GM21515 (cell line): ENCODE data around the gene NOTO.
A peak's percentile ranks its signal among the peaks of the same experiment; 100 is the strongest.
"Not testable (repeated sequence)": the region's sequence is repeated elsewhere in the genome, so short reads cannot be mapped to it uniquely, and the experiment has no call there.

ENCODE experiments used
- ATAC-seq: cut with Tn5 transposase; IDR thresholded peaks from one replicate; pipeline ENCODE4 v1.9.1; 2021; ENCODE audit not compliant: unreplicated experiment

Gene NOTO, protein sequence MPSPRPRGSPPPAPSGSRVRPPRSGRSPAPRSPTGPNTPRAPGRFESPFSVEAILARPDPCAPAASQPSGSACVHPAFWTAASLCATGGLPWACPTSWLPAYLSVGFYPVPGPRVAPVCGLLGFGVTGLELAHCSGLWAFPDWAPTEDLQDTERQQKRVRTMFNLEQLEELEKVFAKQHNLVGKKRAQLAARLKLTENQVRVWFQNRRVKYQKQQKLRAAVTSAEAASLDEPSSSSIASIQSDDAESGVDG

DNA sequence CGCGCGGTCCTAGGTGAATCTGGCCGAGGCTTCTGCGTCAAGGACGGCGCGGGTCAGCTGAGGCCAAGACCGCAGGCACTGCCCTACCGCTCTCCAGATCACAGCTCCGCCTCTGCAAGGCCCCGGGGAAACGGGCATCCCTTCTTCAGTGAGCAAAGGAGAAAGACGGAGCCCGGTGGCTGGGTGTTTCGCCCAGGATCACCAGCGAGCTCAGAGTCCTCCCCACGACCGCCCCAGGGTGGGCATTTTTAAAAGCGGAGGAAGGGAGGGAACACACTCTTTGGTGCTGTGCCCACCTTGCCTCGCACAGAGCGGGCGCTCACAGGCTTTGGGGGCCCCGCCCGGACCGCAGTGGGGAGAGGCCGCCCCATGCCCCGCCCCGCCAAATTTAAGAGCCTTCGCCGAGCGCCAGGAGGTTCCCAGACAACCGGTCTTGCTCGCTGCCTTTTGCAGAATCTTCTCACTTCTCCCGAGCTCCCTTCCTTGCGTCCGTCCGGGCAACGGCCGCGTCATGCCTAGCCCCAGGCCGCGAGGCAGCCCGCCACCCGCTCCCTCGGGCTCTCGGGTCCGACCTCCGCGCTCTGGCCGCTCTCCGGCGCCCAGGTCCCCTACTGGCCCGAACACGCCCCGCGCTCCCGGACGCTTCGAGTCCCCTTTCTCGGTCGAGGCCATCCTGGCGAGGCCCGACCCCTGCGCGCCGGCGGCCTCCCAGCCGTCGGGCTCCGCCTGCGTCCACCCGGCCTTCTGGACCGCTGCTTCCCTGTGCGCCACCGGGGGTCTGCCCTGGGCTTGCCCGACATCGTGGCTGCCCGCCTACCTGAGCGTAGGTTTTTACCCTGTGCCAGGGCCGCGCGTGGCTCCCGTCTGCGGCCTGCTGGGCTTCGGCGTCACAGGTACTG is at the start of gene NOTO:
Gene NOTO (plus strand): TSS at position 419 of the 899 bp plus-strand sequence. CDS start 93 bp downstream, at position 512.
- no peak for ATAC-seq

DNA sequence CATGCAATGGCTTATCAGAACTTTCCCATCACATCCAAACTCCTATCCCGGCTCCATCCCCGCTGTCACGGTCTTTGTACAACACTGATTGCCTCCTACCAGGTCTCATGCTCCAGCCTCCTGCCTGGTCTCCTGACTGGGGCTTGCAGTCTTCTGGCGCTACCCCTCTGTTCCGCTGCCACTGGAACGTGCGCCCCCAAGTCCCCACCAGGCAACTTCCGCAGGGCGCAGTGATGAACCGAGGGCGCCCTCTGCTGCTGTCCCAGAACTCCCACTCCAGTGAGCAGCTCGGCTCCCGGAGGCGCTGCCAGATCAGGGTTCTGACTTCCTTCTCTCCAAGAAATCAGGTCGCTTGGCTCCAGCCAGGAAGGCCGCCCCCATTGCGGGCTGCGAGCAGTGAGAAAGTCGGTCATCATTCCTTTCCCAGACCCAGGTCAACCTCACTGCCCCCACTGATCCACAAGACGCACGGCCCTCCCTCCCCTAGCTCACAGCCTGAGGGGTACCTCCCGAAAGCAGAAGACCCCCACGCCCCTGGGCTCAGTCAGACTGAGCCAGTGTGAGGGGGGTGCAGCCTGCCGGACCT is 45.7 kb upstream of the NOTO start:
- no peak for ATAC-seq

DNA sequence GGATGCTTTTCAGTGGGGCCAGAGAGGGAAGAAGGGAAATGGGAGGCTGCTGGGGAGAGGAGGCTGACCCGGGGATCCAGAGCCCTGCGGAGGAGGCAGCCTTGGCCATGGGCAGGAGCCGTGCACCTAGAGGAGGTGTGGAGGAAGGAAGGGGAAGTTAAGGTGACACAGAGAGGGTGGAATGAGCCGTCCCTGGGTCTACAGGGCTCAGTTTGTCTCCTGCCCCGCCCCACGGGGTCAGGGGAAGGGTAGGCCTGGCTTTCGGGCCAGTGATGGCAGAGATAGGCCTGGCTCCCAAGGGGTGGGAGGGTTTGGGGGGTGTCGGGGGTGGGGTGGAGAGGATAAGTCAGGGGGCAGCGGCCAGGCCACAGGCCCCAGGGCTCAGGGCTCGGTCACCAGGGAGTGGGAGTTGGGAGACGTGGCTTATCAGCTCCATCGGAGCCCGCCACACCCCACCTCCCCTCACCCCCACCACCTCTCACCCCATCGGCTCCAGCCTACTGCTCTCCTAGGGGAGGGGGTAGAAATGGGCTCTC is 39.5 kb upstream of the NOTO start:
- ATAC-seq = no peak

DNA sequence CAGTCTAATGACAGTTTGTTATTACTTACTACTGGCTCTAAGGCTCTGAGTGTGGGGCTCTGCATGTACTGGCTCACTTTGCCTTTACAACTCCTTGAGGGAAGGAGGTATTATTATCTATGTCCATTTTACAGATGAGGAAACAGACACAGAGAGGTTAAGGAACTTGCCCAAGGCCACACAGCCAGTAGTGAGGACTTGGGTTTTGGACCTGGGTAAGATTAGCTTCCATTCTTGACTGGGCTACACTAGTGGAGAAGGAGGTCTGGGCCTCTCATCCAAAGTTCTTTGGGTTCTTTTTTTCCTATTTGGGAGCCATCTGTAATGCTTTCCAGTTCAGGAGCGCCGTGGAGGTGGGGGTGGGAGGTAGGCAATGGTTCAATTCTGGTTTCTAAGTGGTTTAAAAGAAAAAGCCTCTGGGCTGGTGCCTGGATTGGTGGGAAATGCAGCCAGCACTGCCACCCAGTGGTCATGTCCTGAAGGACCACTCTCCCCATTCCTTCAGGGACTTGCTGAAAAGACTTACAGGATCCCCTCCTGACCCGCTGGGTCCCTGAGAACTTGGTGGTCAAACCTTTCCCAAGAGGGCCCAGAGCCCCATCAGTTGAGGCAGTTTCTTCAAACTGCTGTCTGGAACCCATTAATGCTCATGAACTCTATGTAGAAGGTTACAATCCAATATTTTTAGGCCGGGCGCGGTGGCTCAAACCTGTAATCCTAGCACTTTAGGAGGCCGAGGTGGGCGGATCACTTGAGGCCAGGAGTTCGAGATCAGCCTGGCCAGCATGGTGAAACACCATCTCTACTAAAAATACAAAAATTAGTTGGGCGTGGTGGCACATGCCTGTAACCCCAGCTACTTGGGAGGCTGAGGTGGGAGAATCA is 38.6 kb upstream of the NOTO start:
- ATAC-seq = peak; percentile 61

DNA sequence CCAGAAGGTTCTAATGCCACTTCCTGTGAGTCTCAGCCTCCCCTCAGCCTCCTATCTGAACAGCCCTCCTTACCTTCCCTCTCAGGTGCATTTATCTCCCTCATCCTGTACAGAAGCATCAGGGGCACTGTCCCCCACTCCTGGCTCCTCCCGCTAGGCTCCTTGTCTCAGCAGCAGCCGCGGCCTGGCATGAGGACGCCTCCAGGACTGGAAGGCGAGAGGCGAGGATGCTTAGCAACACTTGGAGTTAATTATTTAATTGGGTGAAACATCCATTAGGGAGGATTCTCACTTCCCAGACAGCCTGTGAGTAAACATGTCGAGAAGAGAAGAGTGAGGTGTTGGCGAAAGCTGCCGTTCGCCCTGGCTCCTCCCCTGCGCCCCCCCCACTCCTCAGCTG is 36.4 kb upstream of the NOTO start:
- ATAC-seq = not testable (repeated sequence)

DNA sequence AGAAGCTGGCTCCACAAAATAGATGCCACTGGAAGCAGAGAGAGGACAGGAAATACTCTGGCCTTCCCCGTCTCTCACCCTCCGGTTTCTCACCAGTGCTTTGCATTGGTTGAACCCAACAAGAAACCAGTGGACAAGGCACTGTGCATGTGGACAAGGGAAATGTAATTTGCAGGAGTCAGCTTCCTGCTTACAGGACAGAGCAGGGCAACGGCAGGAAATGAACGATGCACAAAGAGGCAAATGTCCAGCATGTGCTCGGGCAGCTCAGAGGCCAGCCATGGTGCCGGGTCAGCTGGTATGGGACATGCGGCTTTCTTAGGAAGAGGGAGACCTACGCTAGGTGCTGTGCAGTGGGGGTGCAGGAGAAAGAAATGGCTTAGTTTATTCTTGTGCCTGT is 35.6 kb upstream of the NOTO start:
- not testable (repeated sequence) for ATAC-seq

DNA sequence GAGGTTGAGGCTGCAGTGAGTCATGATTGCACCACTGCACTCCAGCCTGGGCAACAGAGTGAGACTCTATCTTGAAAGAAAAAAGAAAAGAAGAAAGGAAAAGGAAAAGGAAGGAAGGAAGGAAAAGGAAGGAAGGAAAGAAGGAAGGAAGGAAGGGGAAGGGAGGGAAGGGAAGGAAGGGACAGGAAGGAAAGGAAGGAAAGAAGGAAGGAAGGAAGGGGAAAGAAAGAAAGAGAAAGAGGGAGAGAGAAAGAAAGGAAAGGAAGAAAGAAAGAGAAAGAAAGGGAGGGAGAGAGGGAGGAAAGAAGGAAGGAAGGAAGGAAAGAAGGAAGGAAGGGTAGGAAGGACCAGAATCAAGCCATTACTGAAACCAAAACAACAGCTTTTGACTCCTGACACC is 34.0 kb upstream of the NOTO start:
- ATAC-seq = not testable (repeated sequence)

DNA sequence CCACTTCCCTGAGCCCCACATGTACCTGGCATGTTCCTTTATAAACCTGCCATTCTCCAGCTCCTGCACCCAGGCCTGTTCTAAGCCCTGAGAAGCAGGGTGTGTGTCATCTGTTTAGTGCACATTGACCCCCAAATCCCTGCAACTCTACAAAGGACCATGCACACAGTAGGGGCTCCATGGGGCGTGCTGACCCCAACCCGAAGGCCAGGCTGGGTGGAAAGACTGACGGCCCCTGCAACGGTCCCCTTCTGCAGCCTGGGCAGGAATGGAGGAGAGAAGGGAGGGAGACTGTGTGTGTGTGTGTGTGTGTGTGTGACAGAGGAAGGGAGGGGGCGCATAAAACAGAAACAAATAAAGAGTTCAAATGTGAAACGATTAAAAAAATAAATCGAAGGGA is 32.0 kb upstream of the NOTO start:
- not testable (repeated sequence) for ATAC-seq

DNA sequence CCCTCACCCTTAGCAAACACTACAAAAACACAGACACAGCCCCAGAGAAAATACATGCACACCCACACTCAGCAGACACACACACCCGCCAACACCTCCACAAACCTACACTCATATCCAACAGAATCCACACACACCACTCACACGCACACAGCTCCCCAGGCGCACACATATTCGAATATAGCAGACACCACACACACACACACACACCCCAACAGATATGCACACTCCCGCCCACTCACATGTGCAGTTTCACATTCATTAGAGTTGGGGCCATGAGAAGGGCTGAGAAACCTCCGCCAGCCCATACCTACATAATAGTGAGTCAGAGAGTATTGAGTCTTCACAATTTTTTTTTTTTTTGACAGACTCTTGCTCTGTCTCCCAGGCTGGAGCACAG is 29.4 kb upstream of the NOTO start:
- ATAC-seq = peak; percentile 43

DNA sequence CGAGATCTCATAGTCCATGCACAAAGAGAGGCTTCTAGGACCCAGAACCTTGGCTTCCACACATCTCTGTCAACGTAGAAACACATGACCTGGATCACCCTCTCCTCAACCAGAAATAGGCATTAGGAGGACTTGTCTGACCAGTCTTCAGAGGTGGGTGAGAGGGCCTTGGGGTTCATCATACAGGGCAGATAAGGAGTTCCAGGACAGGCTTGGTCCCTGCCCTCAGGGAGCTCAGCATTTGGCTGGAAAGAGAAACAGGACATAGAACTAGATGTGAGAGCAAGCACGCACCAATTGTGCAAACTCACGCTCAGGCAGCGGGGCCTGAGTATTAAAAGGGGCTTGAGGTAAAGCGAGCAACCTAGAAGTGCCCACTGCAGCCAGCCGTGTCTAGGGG is 28.6 kb upstream of the NOTO start:
- no peak for ATAC-seq

DNA sequence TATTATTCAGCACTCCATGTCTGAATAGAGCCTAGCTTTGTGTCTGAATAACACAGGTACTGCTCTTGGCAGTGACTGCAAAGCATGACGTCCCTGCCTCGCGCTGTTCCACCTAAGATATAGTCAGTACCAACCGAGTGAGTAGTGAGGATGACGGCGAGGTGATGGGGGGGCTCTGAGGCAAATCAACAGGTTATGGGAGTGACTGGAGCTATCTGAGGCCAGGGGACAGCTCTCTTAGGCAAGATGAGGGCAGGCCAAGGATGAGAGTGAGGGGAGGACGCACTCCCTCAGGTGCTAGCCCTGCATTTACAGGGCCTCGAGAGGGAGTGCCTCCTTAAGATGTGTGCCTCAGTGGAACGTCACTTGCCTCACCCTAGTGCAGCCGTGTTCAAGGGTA is 28.1 kb upstream of the NOTO start:
- no peak for ATAC-seq

DNA sequence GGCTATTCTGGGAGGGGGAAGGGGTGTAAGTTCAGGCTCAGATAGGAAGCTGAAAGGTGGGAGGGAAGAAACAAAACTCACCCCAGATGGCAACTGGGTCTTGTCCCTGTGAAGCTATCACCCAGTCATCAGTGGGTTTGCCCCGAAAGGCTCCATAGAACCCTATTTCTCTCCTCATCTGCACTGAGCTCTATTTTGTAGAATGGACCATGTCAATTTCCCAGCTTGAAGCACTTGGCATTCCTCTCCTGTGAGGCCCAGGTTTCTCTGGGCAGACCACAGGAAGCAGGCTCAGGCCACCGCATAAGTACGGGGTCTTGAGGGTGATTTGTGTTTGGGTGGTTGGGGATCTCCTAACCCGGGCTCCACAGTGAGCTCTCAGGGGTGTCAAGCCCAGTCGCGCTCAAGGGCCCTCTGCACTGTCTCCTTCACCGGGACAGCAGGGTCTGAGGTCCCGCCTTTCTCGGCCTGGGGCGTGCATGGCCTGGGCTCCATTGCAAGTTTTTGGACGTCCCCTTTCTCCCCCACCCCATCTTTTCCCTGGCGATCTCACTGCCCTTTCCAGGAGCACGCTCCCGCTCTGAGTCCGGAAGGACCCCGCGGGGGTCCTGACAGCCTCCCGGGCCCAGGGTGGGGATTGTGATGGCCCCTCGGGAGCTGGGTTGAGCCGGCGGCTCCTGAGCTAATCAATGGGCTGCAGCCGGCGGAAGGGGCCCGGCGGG is 27.3 kb upstream of the NOTO start:
- no peak for ATAC-seq

DNA sequence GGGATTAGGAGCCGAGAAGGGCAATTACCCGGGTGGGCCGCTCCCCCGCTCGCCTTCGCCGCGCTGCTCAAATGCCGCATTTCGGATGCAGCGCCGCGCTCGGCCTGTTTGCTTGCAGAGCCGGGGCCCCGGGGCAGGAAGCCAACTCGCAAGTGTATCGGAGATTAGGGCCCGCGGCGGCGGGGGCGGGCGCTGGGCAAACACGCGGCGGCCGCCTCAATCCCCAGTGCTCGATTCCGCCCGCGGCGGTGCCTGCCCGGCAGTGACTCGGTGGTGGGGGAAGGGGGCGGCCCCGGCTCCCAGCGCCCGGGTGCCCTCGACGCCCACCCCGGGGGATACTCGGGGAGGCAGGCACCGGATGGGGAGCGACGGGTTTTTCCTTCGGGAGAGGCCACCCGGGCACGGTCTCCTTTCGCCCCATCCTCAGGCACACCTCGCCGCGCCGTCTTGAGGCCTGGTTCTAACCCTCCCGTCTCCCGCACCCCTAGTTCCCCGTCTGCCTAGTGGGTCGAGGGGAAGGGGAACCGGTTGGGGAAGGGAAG is 26.6 kb upstream of the NOTO start:
- no peak for ATAC-seq

DNA sequence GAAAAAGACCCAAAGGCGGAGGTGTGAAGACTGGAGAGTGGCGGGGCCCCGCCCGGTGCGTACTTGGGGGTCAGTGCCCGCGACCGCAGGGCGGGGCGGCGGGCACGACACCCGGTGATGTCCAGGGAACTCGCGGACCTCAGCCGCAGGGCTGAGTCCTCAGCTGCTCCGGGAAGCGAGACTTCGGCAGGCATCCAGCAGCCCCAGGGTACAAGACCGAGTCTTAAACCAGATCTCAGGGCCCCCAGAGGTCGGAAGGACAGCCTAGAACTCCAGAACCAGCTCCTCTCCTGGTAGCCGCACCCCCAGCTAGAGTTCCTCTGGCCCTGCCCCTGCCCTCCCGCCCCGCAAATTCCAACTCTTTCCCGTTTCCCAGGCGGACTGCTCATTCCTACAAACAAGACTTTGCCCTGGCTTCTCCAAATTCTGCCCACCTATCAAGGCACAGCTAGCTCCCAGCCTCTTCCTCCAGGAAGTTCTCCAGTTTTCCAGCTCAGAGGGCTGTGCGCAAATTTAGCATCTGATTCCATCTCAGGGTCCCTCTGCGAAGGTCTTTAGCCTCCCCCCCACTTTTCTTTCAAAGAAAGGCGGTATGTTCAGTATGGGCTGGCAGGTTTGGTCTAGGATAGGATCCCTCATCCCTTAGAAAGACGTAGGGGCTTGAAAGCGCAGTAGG is 26.0 kb upstream of the NOTO start:
- ATAC-seq = no peak

DNA sequence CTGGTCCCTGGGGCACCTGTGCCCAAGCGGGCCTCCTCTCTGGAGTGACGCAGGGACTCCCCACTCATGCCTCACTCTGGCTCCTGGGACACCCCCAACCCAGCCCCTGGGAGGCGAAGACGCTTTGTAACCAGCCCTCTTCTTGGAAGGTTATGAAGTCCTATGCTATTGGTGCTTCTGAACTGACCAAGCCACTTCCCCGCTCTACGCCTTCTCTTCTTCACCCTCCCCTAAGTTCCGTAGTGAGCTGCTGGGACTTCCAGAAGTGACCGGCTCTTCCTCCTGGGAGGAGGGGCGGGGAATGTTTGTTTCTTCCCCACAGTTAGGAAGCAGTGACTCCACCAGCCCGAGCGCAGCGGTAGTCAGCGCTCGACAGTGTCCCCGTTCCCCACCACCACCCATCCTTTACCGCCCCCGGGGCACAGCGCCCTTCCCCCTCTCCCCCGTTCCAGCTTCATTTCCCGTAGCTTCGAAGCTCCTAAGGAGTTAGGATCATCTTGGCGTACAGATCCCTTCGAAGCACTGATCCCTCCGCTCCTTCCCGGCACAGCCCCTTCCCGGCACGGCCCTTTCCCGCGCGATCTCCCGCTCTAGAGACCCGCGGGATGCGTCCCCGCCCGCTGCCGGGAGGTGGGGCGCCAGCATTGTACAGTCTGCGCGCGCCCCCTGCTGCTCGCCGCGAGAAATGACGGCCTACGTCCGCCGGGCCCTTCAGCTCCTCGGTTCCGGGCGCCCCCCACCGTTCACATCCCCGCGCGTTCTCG is 25.3 kb upstream of the NOTO start:
- peak; percentile 92 for ATAC-seq

DNA sequence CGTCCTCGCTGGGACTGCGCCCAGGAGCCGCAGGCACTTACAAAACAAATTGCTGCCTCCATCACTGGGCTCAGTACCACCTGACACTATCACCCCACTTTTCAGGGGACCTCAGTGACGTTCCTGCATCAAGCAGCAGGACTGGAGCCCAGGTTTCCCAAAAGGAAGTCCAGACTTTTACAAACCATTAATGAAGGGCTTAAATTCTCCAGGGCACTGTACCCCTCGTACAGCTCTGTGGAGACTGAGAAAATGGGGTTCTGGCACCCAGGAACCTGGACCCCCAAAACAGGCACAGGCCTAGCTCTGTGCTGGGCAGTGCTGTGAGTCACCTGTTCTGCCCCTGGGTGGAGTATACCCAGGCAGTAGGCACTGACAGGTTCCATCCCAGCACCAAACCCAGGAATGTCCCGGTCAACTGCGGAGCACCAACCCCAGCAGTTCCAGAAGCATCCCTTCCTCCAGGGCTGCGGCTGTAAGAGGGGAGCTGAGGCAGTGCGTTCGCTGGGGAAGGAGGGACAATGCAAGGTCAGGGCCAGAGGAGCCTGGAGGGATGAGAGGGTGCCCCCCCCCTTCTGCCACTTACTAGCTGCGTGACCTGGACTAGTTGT is 24.6 kb upstream of the NOTO start:
- ATAC-seq = no peak

DNA sequence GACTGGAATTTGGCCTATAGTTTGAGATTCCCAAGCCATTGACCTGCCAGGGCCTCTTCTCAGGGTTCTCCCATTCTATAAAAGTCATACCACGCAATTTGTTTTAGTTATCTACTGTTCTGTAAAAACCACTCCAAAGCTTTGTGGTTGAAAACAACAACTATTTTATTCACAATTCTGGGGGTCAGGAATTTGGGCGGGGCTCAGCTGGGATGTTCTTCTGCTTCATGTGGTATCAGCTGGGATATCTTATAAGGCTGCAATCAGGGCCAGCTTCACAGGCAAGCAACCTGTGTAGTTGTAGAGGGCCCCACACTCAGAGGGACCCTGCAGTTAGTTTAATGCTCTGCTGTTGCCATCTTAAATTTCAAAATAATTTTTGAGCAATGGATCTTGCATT is 16.4 kb upstream of the NOTO start:
- no peak for ATAC-seq

DNA sequence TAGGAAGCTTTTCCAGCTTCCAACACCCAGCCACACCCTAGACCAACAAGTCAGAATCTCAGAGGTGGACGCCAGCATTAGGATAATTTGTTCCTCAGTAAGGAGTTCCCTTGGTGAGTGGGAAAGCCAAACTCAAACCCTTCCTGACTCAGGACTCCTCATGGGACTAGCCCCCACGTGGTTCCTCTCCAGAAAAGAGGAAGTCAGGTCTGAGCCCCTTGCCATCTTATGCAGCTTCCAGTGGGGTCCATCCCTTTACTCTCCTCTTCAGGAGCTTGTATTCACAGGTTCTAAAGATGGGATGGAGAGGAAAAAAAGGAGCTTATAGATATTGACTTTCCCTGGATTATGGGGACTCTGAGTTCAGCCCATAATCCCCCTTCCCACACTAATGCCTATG is 14.8 kb upstream of the NOTO start:
- no peak for ATAC-seq
